Measurements from ENCODE around the gene RNF8. TPM values are rescaled to one million over a fixed set of nuclear protein-coding genes. Genes with fewer than 3 reads are reported as not detected.
"Not testable (repeated sequence)": the region's sequence is repeated elsewhere in the genome, so short reads cannot be mapped to it uniquely, and the experiment has no call there.

Gene RNF8
- total RNA-seq, 1 donor from 2014 or later: 34.2 TPM

GRCh38 chr6:37396571-37397180 is 42.9 kb downstream of the RNF8 start:
- Mint-ChIP-seq H3K4me3 (ENCODE audit: low read depth) (no peak overlapping the region), H3K27me3 (no peaks in the 10 kb centered on the region), H3K9me3 (ENCODE audit: low read depth) (no peaks in the 10 kb centered on the region), H3K36me3 (ENCODE audit: insufficient read depth) (peaks cover 2% of the 10 kb centered on the region), H3K4me1 (ENCODE audit: low read depth) (peaks cover 13% of the 10 kb centered on the region), H3K27ac (no peak overlapping the region)
- no peak for DNase-seq (ENCODE audit: low spot score, unreplicated experiment)
- no peak for TF ChIP-seq CTCF (IDR thresholded peaks at IDR 0.05; ENCODE audit: unreplicated experiment)

- Mint-ChIP-seq H3K4me3 (ENCODE audit: low read depth) (no peak overlapping the region), H3K36me3 (ENCODE audit: insufficient read depth) (no peaks in the 10 kb centered on the region), H3K27ac (no peak overlapping the region), H3K9me3 (ENCODE audit: low read depth) (no peaks in the 10 kb centered on the region), H3K27me3 (no peaks in the 10 kb centered on the region), H3K4me1 (ENCODE audit: low read depth) (peaks cover 14% of the 10 kb centered on the region)
- no peak for DNase-seq (ENCODE audit: low spot score, unreplicated experiment)
- TF ChIP-seq CTCF (IDR thresholded peaks at IDR 0.05; ENCODE audit: unreplicated experiment): no peak
These were observed 45.3 kb downstream of the RNF8 start for GRCh38 chr6:37399131-37399530.

- Mint-ChIP-seq H3K36me3 (ENCODE audit: insufficient read depth) (no peaks in the 10 kb centered on the region), H3K9me3 (ENCODE audit: low read depth) (no peaks in the 10 kb centered on the region)
These were observed 46.2 kb downstream of the RNF8 start for GRCh38 chr6:37399795-37400490.

GRCh38 chr6:37401658-37402057 is 47.9 kb downstream of the RNF8 start:
- H3K4me3 Mint-ChIP-seq (ENCODE audit: low read depth); H3K36me3 Mint-ChIP-seq (ENCODE audit: insufficient read depth); H3K27ac Mint-ChIP-seq; H3K27me3 Mint-ChIP-seq; H3K9me3 Mint-ChIP-seq (ENCODE audit: low read depth); DNase-seq (ENCODE audit: low spot score, unreplicated experiment): not testable (repeated sequence)
- H3K4me1 Mint-ChIP-seq (ENCODE audit: low read depth): peaks cover 14% of the 10 kb centered on the region

More at GRCh38 chr6:37399795-37400490, 46.2 kb downstream of the RNF8 start:
- H3K27me3 Mint-ChIP-seq: no peaks in the 10 kb centered on the region
- peaks cover 14% of the 10 kb centered on the region for H3K4me1 Mint-ChIP-seq (ENCODE audit: low read depth)
- no peak overlapping the region for H3K4me3 Mint-ChIP-seq (ENCODE audit: low read depth)
- no peak for DNase-seq (ENCODE audit: low spot score, unreplicated experiment)
- no peak overlapping the region for H3K27ac Mint-ChIP-seq
- no peak for TF ChIP-seq CTCF (IDR thresholded peaks at IDR 0.05; ENCODE audit: unreplicated experiment)

GRCh38 chr6:37406726-37407341 is 53.1 kb downstream of the RNF8 start:
- Mint-ChIP-seq H3K27ac (no peak overlapping the region), H3K4me1 (ENCODE audit: low read depth) (no peaks in the 10 kb centered on the region), H3K27me3 (no peaks in the 10 kb centered on the region), H3K36me3 (ENCODE audit: insufficient read depth) (no peaks in the 10 kb centered on the region), H3K9me3 (ENCODE audit: low read depth) (no peaks in the 10 kb centered on the region), H3K4me3 (ENCODE audit: low read depth) (no peak overlapping the region)
- no peak for DNase-seq (ENCODE audit: low spot score, unreplicated experiment)
- TF ChIP-seq CTCF (IDR thresholded peaks at IDR 0.05; ENCODE audit: unreplicated experiment): no peak
